Kidney tubule cell (primary cell): ENCODE measurements around the gene CD3E.
"Not testable (repeated sequence)": the region's sequence is repeated elsewhere in the genome, so short reads cannot be mapped to it uniquely, and the experiment has no call there.

Experiments
- DNase-seq: peaks from one replicate; pipeline ENCODE4 v3.0.0-alpha.2; 2018; ENCODE audit warnings: low spot score

Gene CD3E

GRCh38 chr11:118291477-118292135, 12.9 kb upstream of the CD3E start:
- no peak for DNase-seq

- no peak for DNase-seq
These were observed 10.5 kb upstream of the CD3E start for GRCh38 chr11:118294053-118294452.

GRCh38 chr11:118295199-118295598, 9.3 kb upstream of the CD3E start:
- DNase-seq = no peak

GRCh38 chr11:118295815-118296454, 8.6 kb upstream of the CD3E start:
- peak; percentile 82 for DNase-seq

- DNase-seq = no peak
These were observed 2.8 kb upstream of the CD3E start for GRCh38 chr11:118301600-118302195.

- DNase-seq = no peak
These were observed 333 bp upstream of the CD3E start for GRCh38 chr11:118304227-118304567.

GRCh38 chr11:118305726-118306125, 1.2 kb downstream of the CD3E start:
- no peak for DNase-seq

- peak; percentile 10 for DNase-seq
These were observed 2.0 kb downstream of the CD3E start for GRCh38 chr11:118306556-118306955.

- not testable (repeated sequence) for DNase-seq
These were observed 4.5 kb downstream of the CD3E start for GRCh38 chr11:118308995-118309528.

GRCh38 chr11:118310271-118310670, 5.7 kb downstream of the CD3E start:
- no peak for DNase-seq

GRCh38 chr11:118310781-118311485, 6.4 kb downstream of the CD3E start:
- DNase-seq = no peak

GRCh38 chr11:118311518-118311917, 7.0 kb downstream of the CD3E start:
- no peak for DNase-seq

GRCh38 chr11:118312328-118312727, 7.8 kb downstream of the CD3E start:
- no peak for DNase-seq

- no peak for DNase-seq
These were observed 8.7 kb downstream of the CD3E start for GRCh38 chr11:118313242-118313641.

GRCh38 chr11:118314988-118315411, 10.5 kb downstream of the CD3E start:
- peak; percentile 9 for DNase-seq

- DNase-seq = no peak
These were observed 13.6 kb downstream of the CD3E start for GRCh38 chr11:118318124-118318523.

GRCh38 chr11:118318581-118319336, 14.2 kb downstream of the CD3E start:
- DNase-seq = no peak

GRCh38 chr11:118319337-118319707, 14.8 kb downstream of the CD3E start:
- DNase-seq = no peak

- no peak for DNase-seq
These were observed 16.0 kb downstream of the CD3E start for GRCh38 chr11:118320515-118320914.

- no peak for DNase-seq
These were observed 17.0 kb downstream of the CD3E start for GRCh38 chr11:118321386-118322082.

GRCh38 chr11:118322721-118323120, 18.2 kb downstream of the CD3E start:
- DNase-seq = no peak
